ENCODE results near the gene PHRF1.

PHRF1 gene

DNA sequence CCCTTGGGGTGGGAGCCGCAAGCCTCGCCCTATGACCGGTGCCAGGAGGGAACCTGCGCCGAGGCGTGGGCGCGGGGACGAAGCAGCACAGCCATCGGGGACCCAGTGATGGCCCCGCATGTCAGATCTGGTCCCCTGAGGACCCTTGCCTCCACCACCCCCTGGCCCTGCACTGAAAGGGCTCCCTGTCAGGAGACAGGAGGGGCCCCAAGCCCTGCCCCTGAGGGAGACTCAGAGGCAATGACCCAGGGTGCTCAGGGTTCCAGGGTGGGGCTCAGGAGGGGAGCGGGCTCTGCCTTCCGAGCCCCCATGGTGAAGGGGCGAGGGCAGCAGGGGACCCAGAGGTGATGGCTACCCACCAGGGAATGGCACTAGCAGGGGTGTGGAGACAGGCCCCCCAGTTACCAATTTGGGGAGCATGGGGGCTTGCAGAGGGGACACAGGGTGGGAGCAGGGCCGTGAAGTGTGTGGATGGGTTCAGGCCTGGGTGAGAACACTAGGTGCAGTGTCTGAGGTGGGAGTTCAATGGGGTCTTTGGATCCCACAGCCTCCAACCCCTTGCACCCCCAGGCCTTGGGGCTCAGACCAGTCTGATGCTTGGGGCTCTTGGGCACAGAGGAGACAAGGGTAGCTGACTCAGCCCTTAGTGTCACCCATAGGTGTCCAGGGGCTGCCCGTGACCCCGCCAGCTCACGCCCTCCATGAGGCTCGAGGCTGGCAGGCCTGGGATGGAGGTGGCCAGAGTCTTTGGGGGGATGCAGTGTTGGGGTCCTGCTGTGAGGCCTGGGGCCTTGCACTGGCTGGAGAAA is 38.4 kb upstream of the PHRF1 start:
- DNase-seq, result no peak

DNA sequence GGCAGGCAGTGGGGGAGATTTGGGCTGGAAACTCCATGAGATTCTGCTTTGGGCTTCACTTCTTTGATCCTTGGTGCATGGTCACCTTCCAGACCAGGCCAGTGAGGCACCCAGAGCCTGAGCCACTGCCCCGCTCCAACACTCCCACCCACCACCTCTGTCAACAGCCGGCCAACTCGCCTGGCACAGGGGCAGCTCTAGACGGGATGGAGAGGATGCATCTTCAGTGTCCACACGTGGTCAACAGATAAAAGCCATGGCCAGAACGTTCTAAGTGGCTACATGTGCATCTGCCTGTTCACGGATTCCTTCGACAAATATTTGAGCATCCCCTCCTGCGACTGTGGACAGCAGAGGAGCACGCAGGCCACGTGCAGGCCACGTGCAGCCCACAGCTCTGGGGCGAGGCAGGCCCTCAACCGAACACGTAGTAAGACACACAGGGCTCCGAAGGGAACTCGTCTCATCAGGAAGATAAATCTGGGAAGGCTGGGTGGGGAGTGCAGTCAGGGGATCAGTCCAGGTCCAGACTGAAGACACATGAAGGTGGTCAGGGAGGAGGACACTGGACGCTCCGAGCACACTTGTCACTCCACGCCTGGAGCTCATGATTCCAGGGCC is 37.7 kb upstream of the PHRF1 start:
- no peak for DNase-seq

DNA sequence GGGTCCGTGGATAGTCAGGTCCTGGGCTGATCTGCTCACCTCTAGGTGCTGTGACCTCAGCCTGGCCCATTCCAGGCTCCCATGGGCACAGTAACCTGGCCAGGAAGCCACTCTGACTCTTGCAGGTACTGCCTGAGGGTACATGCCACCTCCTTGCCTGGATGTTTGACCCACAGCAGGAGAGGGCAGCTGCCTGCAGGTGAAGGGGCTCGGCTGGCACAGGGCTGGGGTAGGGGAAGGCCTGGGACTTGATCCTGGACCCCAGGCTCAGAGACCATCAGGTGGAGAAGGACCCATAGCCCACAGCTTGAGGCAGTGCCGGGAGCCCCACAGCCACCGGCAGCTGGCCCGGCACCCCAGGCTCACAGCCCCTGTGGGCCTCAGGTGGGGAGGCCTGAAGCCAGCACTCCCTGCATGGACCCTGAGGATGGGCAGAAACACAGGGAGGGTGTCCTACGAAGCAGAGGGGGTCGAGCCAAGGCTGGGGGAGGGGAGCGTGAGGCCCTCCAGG is 36.2 kb upstream of the PHRF1 start:
- DNase-seq, result no peak

DNA sequence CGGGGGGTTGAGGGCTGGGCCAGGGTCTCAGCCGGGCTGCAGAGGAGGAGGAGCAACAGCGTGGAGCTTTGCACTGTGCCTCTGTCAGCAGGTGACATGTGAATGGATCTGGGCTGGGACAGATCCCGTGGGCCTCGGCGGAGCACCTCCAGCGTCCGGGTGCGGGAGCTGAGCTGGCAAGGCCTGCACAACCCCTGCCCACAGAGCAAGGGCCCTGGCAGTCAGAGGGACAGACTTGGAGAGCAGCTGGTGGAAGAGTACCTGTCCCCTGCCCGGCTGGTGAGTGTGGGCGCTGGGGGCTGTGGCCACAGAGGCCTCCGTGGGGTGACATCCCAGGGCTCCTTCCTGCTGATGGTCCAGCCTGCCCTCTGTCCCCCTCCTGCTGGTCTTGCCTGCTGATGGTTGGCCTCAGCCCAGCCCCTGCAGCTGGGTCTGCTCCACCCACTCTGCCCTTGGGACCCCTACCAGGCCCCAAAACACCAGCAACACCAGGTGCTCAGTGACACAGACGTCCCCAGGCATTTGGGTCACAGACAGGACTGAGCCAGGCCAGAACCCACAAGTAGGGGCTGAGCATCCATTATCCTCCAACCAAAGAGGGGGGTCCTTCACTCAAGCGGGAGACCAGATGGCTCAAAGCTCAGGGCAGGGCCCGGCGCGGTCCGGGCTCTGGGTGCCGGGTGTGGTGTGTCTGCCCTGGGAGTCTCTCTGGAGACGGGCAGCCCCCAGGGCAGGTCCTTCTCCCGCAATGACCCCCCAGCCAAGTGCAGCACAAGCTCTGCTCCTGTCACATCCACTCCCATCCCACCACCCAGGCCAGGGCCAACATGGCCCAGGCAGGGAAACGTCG is 35.5 kb upstream of the PHRF1 start:
- DNase-seq, result no peak

DNA sequence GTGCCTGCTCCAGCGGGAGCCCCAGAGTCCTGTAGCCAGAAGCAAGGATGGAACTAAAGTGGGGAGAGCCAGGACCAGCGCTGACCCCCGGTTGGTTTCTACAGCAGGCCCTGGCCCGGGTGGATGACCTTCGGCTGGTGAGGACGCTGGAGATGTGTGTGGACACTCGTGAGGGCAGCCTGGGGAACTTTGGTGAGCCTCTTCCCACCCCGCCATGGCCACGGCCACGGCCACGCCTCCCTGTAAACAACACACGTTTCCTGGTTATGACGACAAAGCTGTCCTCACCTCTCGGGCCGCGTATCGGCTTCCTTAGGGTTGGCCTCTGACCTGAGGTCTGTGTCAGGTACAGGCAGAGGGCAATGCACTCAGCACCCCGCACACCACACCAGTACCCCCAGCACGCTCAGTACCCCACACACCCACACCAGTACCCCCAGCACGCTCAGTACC is 34.8 kb upstream of the PHRF1 start:
- no peak for DNase-seq

DNA sequence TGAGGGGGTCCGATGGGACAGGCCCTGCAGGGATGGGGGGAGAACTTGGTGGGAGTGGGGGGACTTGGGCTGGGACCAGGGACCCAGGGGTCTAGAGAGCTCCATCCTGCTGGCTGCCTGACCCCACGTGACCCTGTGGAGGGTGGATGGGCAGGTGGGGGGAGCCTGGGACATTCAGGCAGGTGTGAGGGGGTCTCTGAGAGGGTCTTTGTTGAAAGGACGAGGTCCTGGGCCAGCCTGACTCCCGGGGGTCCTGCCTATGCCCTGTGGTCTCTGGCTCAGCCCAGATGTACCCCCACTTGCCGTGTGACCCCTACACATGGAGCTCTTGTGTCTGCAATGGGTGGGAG is 31.5 kb upstream of the PHRF1 start:
- DNase-seq, result no peak

DNA sequence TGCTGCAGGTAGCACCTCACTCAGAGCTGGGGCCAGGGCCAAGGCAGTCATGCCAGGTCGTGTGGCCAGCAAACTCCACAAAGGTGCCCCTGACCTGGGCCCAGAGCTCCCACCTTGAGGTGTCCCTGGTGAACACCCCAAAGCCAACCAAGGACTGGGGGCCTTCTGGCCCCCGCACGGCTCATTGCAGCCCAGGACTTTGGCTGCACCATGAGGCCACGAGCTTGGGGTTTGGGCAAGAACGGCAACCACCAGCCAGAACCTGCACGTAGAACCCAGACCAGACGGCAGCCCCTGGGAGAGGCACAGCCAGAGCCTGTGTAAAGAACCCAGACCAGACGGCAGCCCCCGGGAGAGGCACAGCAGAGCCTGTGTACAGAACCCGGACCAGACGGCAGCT is 31.1 kb upstream of the PHRF1 start:
- no peak for DNase-seq

DNA sequence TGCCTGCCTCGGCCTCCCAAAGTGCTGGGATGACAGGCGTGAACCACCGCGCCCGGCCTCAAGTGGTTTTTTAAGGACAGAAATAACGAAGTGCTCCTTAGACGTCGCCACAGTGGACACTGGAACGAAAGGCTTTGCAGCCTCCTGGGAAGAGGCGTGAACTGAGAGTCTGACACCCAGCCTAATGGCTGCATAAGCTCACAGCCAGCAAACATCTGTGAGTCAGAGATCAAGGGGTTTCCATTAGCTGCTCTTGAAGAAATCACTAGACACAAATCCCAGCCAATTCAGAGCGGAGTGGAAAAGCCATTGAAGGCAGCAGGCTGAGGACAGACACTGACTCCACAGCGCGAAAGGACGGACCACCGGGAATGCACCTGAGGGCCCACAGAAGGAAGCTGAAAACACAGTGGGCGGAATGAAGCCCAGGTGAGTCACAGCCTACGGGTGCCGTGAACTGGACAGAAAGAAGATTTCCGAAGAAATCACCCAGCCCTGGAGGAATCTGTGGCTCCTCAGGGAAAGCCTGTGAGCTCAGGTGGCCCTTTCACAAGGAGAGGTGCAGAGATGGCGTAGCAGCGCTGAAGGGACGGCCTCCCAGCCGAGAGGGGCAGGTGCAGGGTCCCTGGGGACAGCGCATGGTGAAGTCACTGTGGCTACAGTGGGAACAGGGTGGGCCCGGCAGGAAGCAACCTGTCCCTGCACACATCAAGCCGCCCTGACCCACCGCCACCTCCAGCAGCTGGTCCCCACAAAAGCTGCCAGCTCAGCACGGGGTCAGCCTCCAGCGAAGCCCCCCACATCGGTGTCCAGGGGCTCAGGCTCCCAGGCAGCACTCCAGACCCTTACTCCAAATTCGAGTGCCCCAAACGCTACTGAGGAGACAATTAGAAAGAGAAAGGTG is 27.3 kb upstream of the PHRF1 start:
- no peak for DNase-seq

DNA sequence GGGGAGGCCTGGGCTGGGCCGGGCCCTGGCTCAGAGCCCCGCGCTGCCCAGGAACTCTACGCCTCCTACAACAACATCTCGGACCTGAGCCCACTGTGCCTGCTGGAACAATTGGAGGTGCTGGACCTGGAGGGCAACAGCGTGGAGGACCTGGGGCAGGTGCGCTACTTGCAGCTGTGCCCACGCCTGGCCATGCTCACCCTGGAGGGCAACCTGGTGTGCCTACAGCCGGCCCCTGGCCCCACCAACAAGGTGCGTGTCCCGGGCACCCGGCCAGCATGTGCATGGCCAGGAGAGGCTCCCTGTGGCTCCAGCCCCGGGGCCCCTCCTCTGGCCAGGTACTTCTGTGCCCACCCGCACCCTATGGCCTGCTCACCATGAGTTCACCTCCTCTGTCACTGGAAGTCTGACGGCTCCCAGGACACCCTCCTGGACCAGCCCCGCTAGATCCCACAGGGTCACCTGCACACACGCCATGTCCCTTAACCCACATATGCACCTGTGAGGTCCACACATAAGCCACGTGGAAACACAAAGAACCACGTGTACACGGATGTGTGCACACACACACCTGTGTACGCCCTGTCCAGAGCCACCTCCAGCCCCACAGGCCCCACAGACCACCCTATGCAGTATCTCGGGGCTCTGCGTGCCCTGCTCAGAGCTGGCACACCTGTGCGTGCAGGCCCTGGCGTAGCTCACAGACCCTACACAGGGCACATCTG is 26.1 kb upstream of the PHRF1 start:
- no peak for DNase-seq

DNA sequence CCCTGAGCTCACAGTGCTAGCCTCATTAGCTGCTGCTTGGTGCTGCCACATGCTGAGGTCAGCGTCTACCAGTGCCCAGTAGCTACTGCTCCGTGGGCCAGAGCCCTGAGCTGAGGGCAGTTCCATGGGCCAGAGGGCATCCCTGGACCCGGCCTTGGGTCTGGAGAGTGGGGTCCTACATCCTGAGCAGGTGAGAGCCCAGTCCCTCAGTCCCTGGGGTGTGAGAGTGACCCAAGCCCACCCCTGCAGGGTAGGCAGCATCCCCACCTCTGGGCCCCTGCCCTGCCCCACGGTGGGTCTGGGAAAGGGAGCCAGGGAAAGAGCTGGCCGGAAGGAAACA is 25.6 kb upstream of the PHRF1 start:
- no peak for DNase-seq

DNA sequence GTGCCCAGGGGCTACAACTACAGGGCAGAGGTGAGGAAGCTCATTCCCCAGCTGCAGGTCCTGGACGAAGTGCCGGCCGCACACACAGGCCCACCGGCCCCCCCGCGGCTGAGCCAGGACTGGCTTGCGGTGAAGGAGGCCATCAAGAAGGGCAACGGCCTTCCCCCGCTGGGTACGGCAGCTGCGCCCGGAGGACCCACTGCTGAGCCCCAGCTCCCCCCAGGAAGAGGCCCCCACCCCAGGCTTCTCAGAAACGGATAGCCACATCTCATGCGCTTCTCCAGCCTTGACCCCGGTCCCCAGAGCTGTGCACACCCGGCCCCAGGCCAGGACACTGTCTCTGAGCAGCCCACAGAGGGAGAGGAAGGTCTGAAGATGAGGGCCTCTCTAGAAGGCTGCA is 25.1 kb upstream of the PHRF1 start:
- no peak for DNase-seq

DNA sequence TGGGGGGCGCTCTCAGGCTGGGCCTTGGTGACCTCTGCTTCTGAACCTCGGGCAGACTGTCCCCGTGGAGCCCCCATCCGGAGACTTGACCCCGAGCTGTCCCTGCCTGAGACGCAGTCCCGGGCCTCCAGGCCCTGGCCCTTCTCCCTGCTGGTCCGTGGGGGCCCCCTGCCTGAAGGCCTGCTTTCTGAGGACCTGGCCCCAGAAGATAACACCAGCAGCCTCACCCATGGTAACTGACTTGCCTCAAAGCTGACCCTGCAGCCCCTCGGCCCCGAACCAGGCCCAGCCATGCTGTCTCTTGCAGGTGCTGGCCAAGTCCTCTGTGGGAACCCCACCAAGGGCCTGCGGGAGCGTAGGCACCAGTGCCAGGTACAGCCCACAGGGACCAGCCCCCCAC is 24.7 kb upstream of the PHRF1 start:
- no peak for DNase-seq

DNA sequence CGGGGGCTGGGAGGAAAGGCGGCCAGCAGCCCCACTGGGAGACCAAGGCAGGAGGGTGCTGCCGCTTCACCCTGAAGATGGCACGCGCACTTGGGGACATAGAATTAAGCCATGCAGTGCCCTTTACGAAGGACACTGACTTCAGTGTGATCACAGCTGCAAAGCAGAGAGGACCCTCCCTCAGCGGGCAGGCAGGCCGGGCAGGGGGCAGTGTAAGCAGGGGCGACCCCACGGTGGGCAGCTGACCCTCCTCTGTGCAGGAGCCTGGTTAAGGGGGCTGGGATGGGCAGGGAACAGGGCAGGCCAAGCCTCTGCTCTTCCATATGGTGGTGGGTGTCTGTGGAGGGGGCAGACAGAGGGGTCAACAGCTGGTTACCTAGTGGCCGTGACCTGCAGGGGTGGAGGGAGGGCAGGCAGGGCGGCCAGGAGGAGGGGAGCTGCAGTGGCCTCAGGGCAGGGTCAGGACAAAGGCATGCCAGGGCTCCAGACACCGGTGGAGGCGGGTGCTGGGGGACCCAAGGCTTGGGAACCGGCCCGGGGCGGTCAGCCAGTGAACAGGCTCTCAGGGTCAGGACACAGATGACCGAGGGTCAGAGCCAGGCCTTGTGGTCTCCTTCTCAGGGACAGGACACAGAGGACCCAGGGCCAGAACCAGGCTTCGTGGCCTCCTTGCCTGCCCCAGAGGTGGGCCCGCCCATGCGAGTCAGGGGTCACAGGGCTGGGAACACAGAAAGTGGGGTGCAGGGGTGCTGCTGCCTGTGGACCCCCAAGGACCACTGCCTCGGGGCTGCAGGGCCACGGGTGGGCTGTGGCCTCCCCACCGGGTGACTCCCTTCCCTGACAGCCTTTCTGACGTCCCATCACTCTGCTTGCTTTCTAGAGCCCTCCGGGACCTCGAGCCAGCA is 22.9 kb upstream of the PHRF1 start:
- no peak for DNase-seq

DNA sequence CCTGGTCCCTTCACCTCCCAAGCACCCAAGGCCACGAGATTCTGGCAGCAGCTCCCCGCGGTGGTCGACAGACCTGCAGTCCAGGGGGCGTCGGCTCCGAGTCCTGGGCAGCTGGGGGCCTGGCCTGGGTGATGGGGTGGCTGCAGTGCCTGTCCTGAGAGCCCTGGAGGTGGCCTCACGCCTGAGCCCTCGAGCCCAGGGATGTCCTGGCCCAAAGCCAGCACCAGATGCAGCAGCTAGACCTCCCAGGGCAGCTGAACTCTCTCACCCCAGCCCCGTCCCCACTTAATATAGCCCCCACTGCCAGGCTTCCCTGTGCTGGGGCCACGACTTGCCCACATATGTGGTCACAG is 22.3 kb upstream of the PHRF1 start:
- no peak for DNase-seq

DNA sequence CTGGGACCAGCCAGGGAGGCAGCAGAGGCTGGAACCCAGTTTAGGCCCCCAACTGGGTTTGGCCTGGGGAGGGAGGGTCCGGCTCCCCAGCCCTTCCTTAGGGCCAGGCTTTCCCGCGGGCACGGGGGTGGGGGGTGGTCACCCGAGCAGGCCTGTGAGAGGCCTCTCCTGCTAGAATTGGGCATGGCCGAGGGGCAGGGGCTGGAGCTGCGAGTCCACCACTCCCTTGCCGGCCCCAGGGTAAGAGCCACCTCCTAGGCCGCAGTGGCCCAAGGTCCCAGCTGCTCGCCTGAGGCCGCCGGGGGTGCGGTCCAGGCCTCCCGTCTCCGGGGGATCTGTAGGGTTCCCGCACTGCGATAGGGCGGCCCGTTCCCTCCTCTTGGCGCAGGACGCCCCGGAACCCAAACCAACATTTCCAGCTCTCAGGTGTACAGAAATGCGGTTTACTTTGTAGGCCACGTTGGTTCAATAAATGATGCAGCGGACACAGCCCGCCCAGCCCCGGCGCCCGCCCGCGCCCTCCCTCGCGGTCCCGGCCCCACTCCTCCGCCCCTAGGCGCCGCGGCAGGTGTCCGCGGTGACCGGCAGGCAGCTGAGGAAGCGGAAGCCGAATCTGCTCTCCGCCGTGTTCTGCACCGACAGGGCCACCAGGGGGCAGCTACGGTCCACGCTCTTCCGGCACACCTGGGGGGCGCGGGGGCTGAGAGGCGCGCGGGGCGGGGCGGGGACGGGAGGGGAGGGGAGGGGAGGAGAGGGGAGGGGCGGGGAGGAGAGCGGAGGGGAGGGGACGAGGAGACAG is 21.6 kb upstream of the PHRF1 start:
- DNase-seq, result peak; percentile 43

DNA sequence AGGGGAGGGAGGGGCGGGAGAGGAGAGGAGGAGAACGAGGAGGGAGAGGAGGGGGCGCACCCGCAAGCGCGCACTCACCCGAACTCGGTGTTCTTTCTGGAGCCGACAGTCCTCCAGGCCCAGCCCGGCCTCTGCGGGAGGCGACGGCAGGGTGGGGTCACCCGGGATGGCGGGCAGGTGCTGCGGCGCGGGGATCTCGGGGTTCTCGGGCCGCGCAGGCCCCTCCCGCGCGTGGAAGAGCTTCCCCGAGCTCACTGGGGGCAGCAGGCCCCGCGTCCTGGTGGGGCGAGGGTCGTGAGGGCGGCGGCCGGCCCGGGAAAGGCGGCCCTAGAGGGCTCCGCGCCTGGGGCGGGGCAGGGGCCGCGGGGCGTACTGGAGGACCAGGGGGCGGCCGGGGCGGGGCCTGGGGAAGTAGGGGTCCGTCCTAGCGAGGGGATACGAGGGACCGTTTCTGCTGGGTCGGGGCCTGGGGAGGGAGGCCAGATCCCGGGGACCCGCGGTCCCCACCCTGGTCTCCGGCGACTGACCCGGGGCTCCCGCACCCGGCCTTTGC is 21.0 kb upstream of the PHRF1 start:
- no peak for DNase-seq

DNA sequence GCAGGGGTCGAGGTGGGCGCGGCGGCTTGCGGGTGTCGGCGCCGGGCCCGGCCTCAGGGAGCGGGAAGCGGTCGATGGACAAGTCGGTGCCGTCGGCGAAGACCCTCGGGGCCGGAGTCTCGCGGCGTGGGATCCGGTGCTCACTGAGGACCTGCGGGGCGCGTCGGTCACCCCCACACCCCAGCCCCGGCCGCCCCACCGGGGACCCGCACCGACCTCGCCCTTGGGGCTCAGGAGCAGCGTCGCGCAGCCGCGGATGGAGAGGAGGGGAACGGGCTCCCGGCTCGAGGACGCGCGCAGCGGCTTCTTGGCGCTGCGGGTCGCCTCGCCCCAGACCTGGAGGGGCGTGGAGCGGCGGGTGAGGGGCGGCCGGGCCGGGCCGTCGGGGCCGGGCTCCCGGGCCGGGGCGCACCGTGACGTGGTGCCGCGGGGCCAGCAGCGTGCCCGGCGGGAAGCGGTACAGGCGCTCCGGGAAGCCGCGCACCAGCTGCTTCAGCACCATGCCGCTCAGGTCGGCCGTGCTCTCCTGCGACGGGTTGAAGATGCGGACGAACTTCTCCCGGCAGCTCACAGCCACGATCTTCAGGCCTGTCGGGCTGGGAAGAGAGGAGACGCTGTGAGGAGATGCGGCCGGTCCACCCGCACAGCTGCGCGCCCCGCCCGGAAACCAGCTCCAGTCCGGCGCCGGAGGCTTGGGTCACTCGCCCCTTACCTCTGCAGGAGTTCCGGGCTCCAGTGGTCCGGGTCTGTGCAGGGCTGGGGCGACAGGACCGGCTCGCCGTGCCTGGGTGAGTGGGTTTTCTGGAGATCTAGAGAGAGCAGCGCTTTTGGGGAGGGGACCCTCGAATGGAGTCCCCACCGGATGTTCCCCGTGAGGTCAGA is 20.2 kb upstream of the PHRF1 start:
- no peak for DNase-seq

DNA sequence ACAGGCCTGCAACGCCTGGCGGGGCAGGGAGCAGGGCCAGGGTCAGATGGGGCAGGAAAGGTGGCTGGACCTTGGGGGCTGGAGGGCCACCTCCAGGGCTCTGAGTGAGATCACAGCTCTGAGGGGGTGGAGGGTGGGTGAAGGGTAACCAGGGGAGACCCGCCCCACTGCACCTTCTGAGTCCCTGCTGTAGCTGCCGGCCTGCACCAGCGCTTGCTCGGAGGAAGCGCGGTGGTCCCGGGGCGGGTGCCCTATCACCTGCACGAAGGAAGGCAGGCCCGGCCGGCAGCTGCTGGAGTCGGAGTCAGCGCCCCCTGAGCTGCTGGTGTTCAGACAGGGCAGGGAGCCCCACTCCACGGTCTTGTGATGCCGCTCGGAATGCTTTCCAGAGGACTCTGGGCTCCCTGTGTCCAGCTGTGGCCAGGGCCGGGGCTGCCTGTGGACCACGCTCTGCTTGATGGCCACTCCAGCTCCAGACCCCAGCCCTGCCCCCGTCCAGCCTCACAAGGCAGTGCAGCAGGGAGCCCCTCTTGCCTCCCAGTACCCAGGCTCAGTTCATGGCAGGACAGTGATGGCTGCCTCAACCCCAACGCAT is 19.5 kb upstream of the PHRF1 start:
- no peak for DNase-seq

All from GDM1 (cell line).